ENCODE data around the gene RETN. TPM values are rescaled to one million over a fixed set of nuclear protein-coding genes. Genes with fewer than 3 reads are reported as not detected.

The RETN gene
- polyA plus RNA-seq, 1 experiment = not detected

GRCh38 chr19:7674010-7675005, 5.5 kb downstream of the RETN start:
- POLR2A ChIA-PET = no interaction called here

DNA sequence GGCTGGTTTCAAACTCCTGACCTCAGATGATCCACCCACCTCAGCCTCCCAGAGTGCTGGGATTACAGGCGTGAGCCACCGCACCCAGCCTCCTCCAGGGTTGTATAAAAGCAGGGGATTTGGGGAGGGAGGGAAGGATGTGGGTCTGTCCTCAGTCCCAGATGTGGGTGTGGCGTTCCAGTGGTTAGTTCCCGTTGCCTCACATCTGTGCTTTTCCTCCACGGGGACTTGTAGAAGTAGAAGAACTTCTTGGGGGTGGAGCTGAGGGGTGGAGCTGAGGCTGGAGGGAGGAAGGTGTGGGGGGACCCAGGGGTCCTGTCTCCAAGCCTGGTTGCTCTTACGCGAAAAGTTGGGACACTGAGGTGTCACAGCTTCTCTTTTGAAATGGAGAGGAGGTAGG, 7.5 kb downstream of the RETN start:
- Histone ChIP-seq H3K27ac (ENCODE audit: low read depth, low read length) (no peak overlapping the region), H3K4me3 (ENCODE audit: low read depth, low read length) (no peak overlapping the region), H3K9me3 (ENCODE audit: control insufficient read depth, insufficient read depth, low read length) (peaks cover 6% of the 10 kb centered on the region), H3K27me3 (ENCODE audit: control insufficient read depth, insufficient read depth, low read length) (peaks cover 5% of the 10 kb centered on the region)
- TF ChIP-seq, protein P1, sequence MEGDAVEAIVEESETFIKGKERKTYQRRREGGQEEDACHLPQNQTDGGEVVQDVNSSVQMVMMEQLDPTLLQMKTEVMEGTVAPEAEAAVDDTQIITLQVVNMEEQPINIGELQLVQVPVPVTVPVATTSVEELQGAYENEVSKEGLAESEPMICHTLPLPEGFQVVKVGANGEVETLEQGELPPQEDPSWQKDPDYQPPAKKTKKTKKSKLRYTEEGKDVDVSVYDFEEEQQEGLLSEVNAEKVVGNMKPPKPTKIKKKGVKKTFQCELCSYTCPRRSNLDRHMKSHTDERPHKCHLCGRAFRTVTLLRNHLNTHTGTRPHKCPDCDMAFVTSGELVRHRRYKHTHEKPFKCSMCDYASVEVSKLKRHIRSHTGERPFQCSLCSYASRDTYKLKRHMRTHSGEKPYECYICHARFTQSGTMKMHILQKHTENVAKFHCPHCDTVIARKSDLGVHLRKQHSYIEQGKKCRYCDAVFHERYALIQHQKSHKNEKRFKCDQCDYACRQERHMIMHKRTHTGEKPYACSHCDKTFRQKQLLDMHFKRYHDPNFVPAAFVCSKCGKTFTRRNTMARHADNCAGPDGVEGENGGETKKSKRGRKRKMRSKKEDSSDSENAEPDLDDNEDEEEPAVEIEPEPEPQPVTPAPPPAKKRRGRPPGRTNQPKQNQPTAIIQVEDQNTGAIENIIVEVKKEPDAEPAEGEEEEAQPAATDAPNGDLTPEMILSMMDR (IDR thresholded peaks at IDR 0.05; ENCODE audit: low read depth, low read length) = no peak
- POLR2A ChIA-PET = interaction anchor here (0.5 kb wide), 1 partner anchor 181 kb away, joined by 3 read pairs; no protein-coding TSS in a partner anchor
- CTCF ChIA-PET = interaction anchor here (1.7 to 4.8 kb wide), 2 partner anchors 24 to 108 kb away, joined by 4 to 16 read pairs; no protein-coding TSS in a partner anchor
- DNase-seq (ENCODE audit: low read depth, low spot score) = no peak

More at GRCh38 chr19:7674010-7675005, 5.5 kb downstream of the RETN start:
- no peak overlapping the region for H3K4me3 ChIP-seq (ENCODE audit: low read depth, low read length)
- H3K9me3 ChIP-seq (ENCODE audit: control insufficient read depth, insufficient read depth, low read length) = peaks cover 6% of the 10 kb centered on the region
- H3K27me3 ChIP-seq (ENCODE audit: control insufficient read depth, insufficient read depth, low read length) = peaks cover 14% of the 10 kb centered on the region
- CTCF ChIA-PET = interaction anchor here (4.8 kb wide), 1 partner anchor 22 kb away, joined by 16 read pairs; no protein-coding TSS in a partner anchor
- no peak for DNase-seq (ENCODE audit: low read depth, low spot score)
- TF ChIP-seq, protein P1 (IDR thresholded peaks at IDR 0.05; ENCODE audit: low read depth, low read length) = no peak
- no peak overlapping the region for H3K27ac ChIP-seq (ENCODE audit: low read depth, low read length)

DNA sequence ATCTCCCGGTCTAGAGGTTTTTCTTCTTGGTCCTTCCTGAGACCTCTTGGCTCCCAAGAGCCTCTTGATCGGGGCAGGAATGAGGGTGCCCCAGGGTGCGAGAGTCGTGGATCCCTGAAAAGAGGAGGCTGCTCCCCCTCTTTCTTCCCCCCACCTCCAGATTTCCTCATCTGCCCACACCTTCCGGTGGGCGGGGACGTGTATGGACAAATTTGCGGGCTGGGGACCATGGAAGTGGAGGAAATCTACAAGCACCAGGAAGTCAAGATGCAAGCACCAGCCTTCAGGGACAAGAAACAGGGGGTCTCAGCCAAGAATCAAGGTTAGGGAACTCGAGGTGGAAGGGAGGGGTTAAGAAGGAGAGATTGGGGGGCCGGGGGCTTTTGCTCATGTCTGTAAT, 8.0 kb downstream of the RETN start, which contains the start of gene MCEMP1:
Gene MCEMP1 (plus strand): TSS at position 237 of the 400 bp plus-strand sequence. CDS start 31 bp downstream, at position 268.
- H3K27me3 ChIP-seq (ENCODE audit: control insufficient read depth, insufficient read depth, low read length) = peaks cover 4% of the 10 kb centered on the region
- TF ChIP-seq, protein P1 (IDR thresholded peaks at IDR 0.05; ENCODE audit: low read depth, low read length) = no peak
- ChIA-PET CTCF (interaction anchor here (2.2 to 4.8 kb wide), 2 partner anchors 24 to 108 kb away, joined by 16 to 18 read pairs; no protein-coding TSS in a partner anchor), POLR2A (interaction anchor here (0.5 kb wide), 2 partner anchors 47 to 181 kb away, joined by 3 to 7 read pairs; partner anchors contain the start of genes PET100 and XAB2)
- no peak within 1 kb of the TSS for H3K4me3 ChIP-seq (ENCODE audit: low read depth, low read length)
- H3K27ac ChIP-seq (ENCODE audit: low read depth, low read length) = no peak within 1 kb of the TSS
- DNase-seq (ENCODE audit: low read depth, low spot score) = no peak
- H3K9me3 ChIP-seq (ENCODE audit: control insufficient read depth, insufficient read depth, low read length) = peaks cover 6% of the 10 kb centered on the region

DNA sequence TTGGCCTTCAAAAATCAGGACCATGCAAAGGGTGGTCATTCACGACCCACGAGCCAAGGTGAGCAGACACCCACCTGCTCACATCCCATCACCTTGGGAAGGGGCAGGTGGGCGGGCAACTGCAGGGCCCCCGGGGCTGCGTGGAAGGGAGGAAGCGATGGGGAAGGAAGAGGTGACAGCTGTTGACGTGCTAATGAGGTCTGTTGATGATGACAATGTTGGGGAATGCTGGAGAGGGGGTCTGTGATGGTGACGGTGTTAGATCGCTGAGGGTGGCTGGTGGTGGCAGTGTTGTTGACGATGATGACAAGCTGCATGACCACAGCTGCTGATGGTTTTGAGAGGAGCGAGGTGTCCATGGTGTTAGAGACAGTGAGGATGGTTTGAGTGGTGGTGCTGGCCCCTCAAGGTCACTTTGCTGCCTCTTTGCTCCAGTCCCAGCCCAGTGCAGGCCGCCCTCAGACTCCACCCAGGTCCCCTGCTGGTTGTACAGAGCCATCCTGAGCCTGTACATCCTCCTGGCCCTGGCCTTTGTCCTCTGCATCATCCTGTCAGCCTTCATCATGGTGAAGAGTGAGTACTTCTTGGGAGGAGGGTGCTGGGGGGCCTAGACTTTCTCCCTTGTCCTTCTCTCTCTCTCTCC, 8.9 kb downstream of the RETN start:
- Histone ChIP-seq H3K4me3 (ENCODE audit: low read depth, low read length) (no peak overlapping the region), H3K27me3 (ENCODE audit: control insufficient read depth, insufficient read depth, low read length) (peaks cover 3% of the 10 kb centered on the region), H3K9me3 (ENCODE audit: control insufficient read depth, insufficient read depth, low read length) (peaks cover 6% of the 10 kb centered on the region), H3K27ac (ENCODE audit: low read depth, low read length) (no peak overlapping the region)
- CTCF ChIA-PET = interaction anchor here (0.5 to 4.8 kb wide), 4 partner anchors 25 to 323 kb away, joined by 5 to 18 read pairs (median 10); no protein-coding TSS in a partner anchor
- no peak for DNase-seq (ENCODE audit: low read depth, low spot score)
- TF ChIP-seq, protein P1 (IDR thresholded peaks at IDR 0.05; ENCODE audit: low read depth, low read length) = no peak
- POLR2A ChIA-PET = no interaction called here

Measured in AG04450 (cell line).